Keratinocyte (primary cell): ENCODE data around the gene NPHS1. TPM values are rescaled to one million over a fixed set of nuclear protein-coding genes. Genes with fewer than 3 reads are reported as not detected.

Source experiments
- DNase-seq: peaks from one replicate; pipeline ENCODE4 v3.0.0-alpha.2; 2011; ENCODE audit warnings: low read depth, missing footprints, low spot score
- FAIRE-seq: peaks from 2 replicates; lab custom pipeline; 2011; peaks lifted over from hg19 to GRCh38; lab: Jason Lieb, UNC
- H2AFZ ChIP-seq: 2 replicates; pipeline ENCODE4 v1.6.0; 2012; ENCODE audit warnings: low read length, control low read depth, inconsistent platforms; ENCODE audit not compliant: control insufficient read depth
- H3K27ac ChIP-seq: 2 replicates; pipeline ENCODE4 v1.5.1; 2011; ENCODE audit warnings: low read length; ENCODE audit not compliant: control insufficient read depth, insufficient read depth
- H3K27me3 ChIP-seq: 3 replicates; pipeline ENCODE4 v1.6.0; 2011; ENCODE audit warnings: low read length; ENCODE audit not compliant: control insufficient read depth, insufficient read depth; ENCODE audit errors: extremely low read depth
- H3K36me3 ChIP-seq, 2 experiments: 2 replicates in 1 of 2; 3 replicates in 1 of 2; pipeline ENCODE4 v1.5.1; 2011; ENCODE audit warnings: low read length in 2 of 2, mild to moderate bottlenecking in 1 of 2; ENCODE audit not compliant: control insufficient read depth in 2 of 2, insufficient read depth in 2 of 2; ENCODE audit errors: extremely low read depth in 1 of 2
- H3K4me1 ChIP-seq: 3 replicates; pipeline ENCODE4 v1.5.1; 2011; ENCODE audit warnings: low read length; ENCODE audit not compliant: control insufficient read depth, insufficient read depth; ENCODE audit errors: extremely low read depth
- H3K4me2 ChIP-seq: 3 replicates; pipeline ENCODE4 v1.6.0; 2011; ENCODE audit warnings: low read depth, low read length; ENCODE audit not compliant: control insufficient read depth, insufficient read depth; ENCODE audit errors: extremely low read depth
- H3K4me3 ChIP-seq, 3 experiments: fragments of 200-600 bp in 1 of 3; sonication (generic) in 1 of 3; 2 replicates in 2 of 3; 3 replicates in 1 of 3; pipeline ENCODE4 v1.5.1; 2011 to 2016; ENCODE audit warnings: low read length in 3 of 3, mild to moderate bottlenecking in 3 of 3, control low read depth in 2 of 3, inconsistent platforms in 1 of 3, low read depth in 1 of 3, mixed read lengths in 1 of 3, mixed run types in 1 of 3, moderate library complexity in 1 of 3; ENCODE audit not compliant: control insufficient read depth in 2 of 3, insufficient read depth in 2 of 3; ENCODE audit errors: extremely low read depth in 1 of 3
- H3K79me2 ChIP-seq: 2 replicates; pipeline ENCODE4 v1.6.0; 2012; ENCODE audit warnings: low read length; ENCODE audit not compliant: control insufficient read depth, insufficient read depth
- H3K9ac ChIP-seq: 3 replicates; pipeline ENCODE4 v1.6.0; 2011; ENCODE audit warnings: low read length; ENCODE audit not compliant: control insufficient read depth, insufficient read depth; ENCODE audit errors: extremely low read depth
- H3K9me1 ChIP-seq: 3 replicates; pipeline ENCODE4 v1.6.0; 2011; ENCODE audit warnings: low read length; ENCODE audit not compliant: control insufficient read depth, insufficient read depth; ENCODE audit errors: extremely low read depth
- H3K9me3 ChIP-seq: 2 replicates; pipeline ENCODE4 v1.5.1; 2012; ENCODE audit warnings: low read depth, low read length; ENCODE audit not compliant: control insufficient read depth
- H4K20me1 ChIP-seq: 3 replicates; pipeline ENCODE4 v1.6.0; 2011; ENCODE audit warnings: low read length; ENCODE audit not compliant: control insufficient read depth, insufficient read depth; ENCODE audit errors: extremely low read depth
- CTCF ChIP-seq, 3 experiments: IDR thresholded peaks in 1 of 3; conservative IDR thresholded peaks in 1 of 3; optimal IDR thresholded peaks in 1 of 3; 2 replicates in 2 of 3; 3 replicates in 1 of 3; pipeline versions ENCODE3 to v1.5.1; 2011; ENCODE audit warnings: low read length in 3 of 3, mild to moderate bottlenecking in 3 of 3, moderate library complexity in 2 of 3, control low read depth in 1 of 3, inconsistent platforms in 1 of 3; ENCODE audit not compliant: insufficient read depth in 2 of 3; ENCODE audit errors: extremely low read depth in 1 of 3
- EZH2 ChIP-seq: IDR thresholded peaks from one replicate; pipeline ENCODE4 v1.6.1; 2012; ENCODE audit warnings: inconsistent platforms, mild to moderate bottlenecking, low read length, moderate library complexity
- dilution Hi-C: fragments of 300-500 bp; cut with MboI; formaldehyde crosslinking; loops from one replicate; pipeline ENCODE4 v1.7.0; 2020; ENCODE audit warnings: low sequenced_read_pairs; ENCODE audit not compliant: extremely low pct_ligation_motif_present
- polyA plus RNA-seq, 5 experiments: library from polyadenylated mRNA; depleted of rRNA in 3 of 5; stranded (reverse) in 3 of 5; stranded (forward) in 1 of 5; unstranded in 1 of 5; fragments of >200 nt; gene quantifications; 1 replicate in 1 of 5; 2 replicates in 3 of 5; 3 replicates in 1 of 5; pipeline versions ENCODE4 v1.2.1 to v1.2.3, GENCODE V29; 2011 to 2012; ENCODE audit warnings: missing spikeins in 2 of 5, low read depth in 1 of 5, low replicate concordance in 1 of 5

NPHS1 gene
- polyA plus RNA-seq, 1 donor (not counting 4 experiments of a cell fraction or from before 2014, with no cell fraction given) = not detected

- H3K9ac ChIP-seq = no peak within 1 kb of the TSS
- H2AFZ ChIP-seq = peak within 1 kb of the TSS; percentile 56
- H3K4me1 ChIP-seq = no peaks in the 10 kb centered on the region
- FAIRE-seq (no peak), DNase-seq (no peak)
- peak within 1 kb of the TSS; percentile 66 for H3K4me2 ChIP-seq
- H3K9me3 ChIP-seq = no peaks in the 10 kb centered on the region
- dilution Hi-C loops = no loop called here
- H3K79me2 ChIP-seq = no peaks in the 10 kb centered on the region
- H3K27me3 ChIP-seq = peaks cover 52% of the 10 kb centered on the region
- H4K20me1 ChIP-seq = no peaks in the 10 kb centered on the region
- peak; percentile 53 for TF ChIP-seq EZH2
- no peak for TF ChIP-seq CTCF (optimal IDR thresholded peaks at IDR 0.05 in 1 of 3, IDR thresholded peaks at IDR 0.05 in 1 of 3, conservative IDR thresholded peaks at IDR 0.05 in 1 of 3; ENCODE audit: extremely low read depth in 1 of 3, insufficient read depth in 2 of 3, low read length in 3 of 3)
- H3K4me3 ChIP-seq = peak within 1 kb of the TSS; percentile 28 to 59 (median 54)
- no peaks in the 10 kb centered on the region for H3K9me1 ChIP-seq
- H3K27ac ChIP-seq = no peak within 1 kb of the TSS
- no peaks in the 10 kb centered on the region for H3K36me3 ChIP-seq
These were observed 4.3 kb upstream of the NPHS1 start, which contains the start of gene KIRREL2 for GRCh38 chr19:35856546-35857149. TSS of gene KIRREL2 (plus strand) at chr19:35856911. CDS start at chr19:35857120, 209 bp downstream.

GRCh38 chr19:35853038-35853756 is 893 bp upstream of the NPHS1 start:
- Histone ChIP-seq H3K4me2 (no peak overlapping the region), H3K36me3 (no peaks in the 10 kb centered on the region), H3K4me3 (no peak overlapping the region), H3K4me1 (no peaks in the 10 kb centered on the region), H3K9me1 (no peaks in the 10 kb centered on the region), H3K27ac (no peak overlapping the region), H3K9ac (no peak overlapping the region), H4K20me1 (no peaks in the 10 kb centered on the region), H3K9me3 (no peaks in the 10 kb centered on the region), H3K27me3 (peaks cover 42% of the 10 kb centered on the region), H3K79me2 (no peaks in the 10 kb centered on the region), H2AFZ (no peak overlapping the region)
- FAIRE-seq (no peak), DNase-seq (no peak)
- dilution Hi-C loops = no loop called here
- no peak for TF ChIP-seq EZH2
- no peak for TF ChIP-seq CTCF (optimal IDR thresholded peaks at IDR 0.05 in 1 of 3, IDR thresholded peaks at IDR 0.05 in 1 of 3, conservative IDR thresholded peaks at IDR 0.05 in 1 of 3; ENCODE audit: extremely low read depth in 1 of 3, insufficient read depth in 2 of 3, low read length in 3 of 3)
